Right lung (tissue), 5 donors: ENCODE data around the gene ZDHHC18. TPM values are rescaled to one million over a fixed set of nuclear protein-coding genes. Genes with fewer than 3 reads are reported as not detected.
A peak's percentile ranks its signal among the peaks of the same experiment; 100 is the strongest.
"Not testable (repeated sequence)": the region's sequence is repeated elsewhere in the genome, so short reads cannot be mapped to it uniquely, and the experiment has no call there.

Source experiments
- DNase-seq, 2 donors: peaks; one replicate each; pipeline ENCODE4 v3.0.0-alpha.2; 2013
- polyA plus RNA-seq, 5 donors: library from polyadenylated mRNA; unstranded; fragments of 120-200 nt; gene quantifications; one replicate each; pipeline versions ENCODE4 v1.2.1 to v1.2.3, GENCODE V29; 2013; ENCODE audit warnings: inconsistent platforms in 1 of 5, low replicate concordance in 1 of 5; ENCODE audit not compliant: insufficient read length in 5 of 5, insufficient read depth in 1 of 5

Gene ZDHHC18
- polyA plus RNA-seq, 5 donors = 19.9 to 26.7 (median 23.2) TPM

DNA sequence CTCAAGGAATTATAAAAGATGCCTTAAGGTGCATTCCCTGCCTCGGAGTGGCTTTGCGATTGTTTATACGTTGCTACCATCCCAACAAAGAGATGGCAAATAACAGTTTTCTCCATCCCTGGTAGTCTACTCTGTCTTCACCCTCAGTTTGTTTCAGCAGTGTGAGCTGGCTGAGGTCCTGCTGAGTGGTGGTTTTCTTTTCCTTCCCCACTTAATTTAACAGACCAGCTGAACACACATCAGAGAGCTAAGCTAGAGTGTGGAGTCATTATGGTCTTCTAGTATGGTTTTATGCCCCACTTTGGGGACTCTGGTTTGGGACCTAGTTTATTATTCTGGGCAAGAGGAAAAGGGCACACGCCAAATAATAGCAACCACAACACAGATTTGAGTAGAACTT, 36.6 kb upstream of the ZDHHC18 start:
- DNase-seq = no peak

DNA sequence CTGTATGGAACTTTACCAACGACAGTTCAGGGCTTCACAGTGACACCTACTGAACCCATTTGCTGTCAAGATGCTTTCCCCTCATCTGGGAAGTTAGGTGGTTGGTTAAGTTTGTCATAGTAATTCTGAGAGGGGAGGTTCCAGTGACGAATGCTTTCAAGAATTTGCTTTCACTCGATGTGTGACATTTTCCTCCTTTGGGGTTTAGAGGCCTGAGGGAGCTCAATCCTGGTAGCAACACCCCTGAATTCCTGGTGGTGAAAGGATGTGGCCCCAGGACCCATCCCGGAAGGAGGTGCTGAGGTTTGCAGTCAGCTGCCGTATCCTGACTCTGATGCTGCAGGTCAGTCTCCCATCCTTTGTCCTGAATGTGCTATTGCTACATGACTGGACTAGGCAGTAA, 35.9 kb upstream of the ZDHHC18 start:
- no peak for DNase-seq

GRCh38 chr1:26791148-26791547, 35.3 kb upstream of the ZDHHC18 start:
- DNase-seq = no peak

GRCh38 chr1:26791626-26792025, 34.9 kb upstream of the ZDHHC18 start:
- DNase-seq = no peak

DNA sequence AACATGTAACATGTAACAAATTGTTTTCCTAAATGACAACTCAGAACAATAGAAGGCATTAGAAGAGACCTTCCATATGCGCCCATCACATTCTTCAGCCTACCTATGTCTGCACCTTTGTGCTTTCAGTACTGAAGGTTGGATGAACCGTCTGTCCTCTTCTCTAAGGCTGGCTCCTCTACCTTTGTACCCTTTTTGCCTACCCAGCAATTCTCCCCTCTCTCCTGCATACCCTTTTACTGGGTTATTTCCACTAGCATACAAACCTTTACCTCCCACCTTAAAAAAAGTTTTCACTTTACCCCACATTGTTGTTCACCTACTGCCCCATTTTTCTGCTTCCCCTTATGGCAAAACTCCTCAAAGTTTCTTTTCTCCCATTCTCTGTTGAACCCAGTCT, 33.6 kb upstream of the ZDHHC18 start:
- no peak for DNase-seq

GRCh38 chr1:26794391-26794790, 32.1 kb upstream of the ZDHHC18 start:
- DNase-seq = no peak

DNA sequence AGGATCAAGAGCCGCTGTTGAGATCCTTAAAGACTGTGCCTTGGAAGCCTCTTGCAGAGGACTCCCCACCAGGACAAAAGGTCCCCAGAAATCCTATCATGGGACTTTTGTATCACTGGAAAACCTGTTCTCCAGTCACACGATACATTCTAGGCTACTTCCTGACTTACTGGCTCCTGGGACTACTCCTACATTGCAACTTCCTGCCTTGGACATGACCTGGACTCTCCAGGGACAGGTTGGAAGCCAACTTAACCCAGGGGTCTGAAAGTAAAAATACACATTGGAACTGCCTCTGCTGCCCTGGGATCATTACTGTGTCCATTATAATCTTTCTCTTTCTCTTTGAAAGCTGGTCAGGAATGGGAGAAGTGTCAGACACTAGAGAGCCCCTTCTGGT, 28.9 kb upstream of the ZDHHC18 start:
- DNase-seq = no peak

GRCh38 chr1:26799479-26800142, 26.9 kb upstream of the ZDHHC18 start:
- peak; percentile 84 to 86 for DNase-seq

GRCh38 chr1:26803932-26804331, 22.6 kb upstream of the ZDHHC18 start:
- not testable (repeated sequence) for DNase-seq

- DNase-seq = peak in 1 of 2 donors; percentile 42
These were observed 16.4 kb upstream of the ZDHHC18 start for GRCh38 chr1:26810105-26810504.

GRCh38 chr1:26811057-26811456, 15.4 kb upstream of the ZDHHC18 start:
- DNase-seq = no peak

DNA sequence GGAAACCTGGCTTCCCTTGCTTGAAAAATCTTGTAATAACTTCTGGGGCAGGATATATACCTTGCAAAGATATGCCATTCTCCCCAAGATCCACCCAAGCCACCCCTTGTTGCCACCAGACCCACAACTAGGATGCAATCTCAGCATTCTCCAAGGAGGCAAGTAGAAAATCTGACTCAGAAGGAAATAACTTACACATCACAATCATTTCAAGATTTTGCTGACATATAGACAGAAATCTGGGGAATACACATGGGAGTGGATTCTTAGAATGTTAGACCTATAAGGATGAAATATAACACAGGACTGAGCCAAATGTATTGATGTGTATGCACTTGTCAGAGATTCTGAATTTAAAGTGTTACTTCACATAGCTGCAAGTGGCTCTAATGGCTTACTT, 14.8 kb upstream of the ZDHHC18 start:
- no peak for DNase-seq

- DNase-seq = no peak
These were observed 12.1 kb upstream of the ZDHHC18 start for GRCh38 chr1:26814377-26814776.

- no peak for DNase-seq
These were observed 11.6 kb upstream of the ZDHHC18 start for GRCh38 chr1:26814893-26815292.

- no peak for DNase-seq
These were observed 5.7 kb upstream of the ZDHHC18 start for GRCh38 chr1:26820784-26821269.

DNA sequence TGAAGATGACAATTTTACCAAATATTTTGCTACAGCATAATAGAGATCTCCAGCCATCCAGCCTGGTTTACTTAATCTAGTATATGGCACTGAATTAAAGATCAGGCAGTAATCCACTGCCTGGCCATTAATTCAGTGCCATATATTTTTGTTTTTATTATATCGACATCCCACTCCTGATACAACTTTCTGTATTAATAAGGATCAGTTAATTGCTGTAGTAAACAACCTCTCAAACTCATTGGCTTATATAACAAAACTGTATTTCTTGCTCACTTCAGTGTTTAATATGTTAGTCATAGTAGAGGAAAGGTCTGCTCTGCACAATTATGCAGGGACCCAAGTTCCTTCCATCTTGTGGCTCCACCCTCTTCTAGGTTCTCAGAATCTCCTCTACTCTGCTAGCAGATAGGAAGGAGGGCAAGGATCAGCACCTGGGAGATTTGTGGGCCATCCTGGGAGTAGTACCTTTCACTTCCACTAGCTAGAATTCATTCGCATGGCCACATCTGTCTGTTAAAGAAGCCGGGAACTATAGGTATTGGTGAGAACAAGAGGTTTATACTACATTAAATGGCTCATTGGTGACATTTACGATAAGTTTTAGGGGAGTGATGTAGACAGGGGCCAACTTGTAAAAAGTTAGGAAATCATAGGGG, 3.6 kb upstream of the ZDHHC18 start:
- DNase-seq = no peak

DNA sequence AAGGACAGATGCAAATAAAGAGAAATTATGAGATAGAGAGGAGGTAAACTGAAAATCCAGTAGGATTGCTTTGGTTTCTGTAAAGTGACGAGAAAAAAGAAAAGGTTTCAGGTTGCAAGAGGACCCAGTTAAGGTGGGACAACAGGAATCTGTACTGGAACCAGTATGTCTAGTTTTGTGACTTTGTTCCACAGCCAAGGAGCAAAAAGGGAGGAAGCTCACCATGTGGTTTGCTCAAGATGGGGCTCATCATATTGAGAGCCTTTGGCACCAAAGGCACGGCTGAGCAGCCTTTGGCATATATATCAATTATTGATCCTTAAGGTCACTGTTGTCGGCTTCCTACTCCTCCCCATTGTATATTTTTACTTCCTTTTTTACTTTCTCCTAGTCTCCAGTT, 1.8 kb upstream of the ZDHHC18 start:
- DNase-seq = no peak

GRCh38 chr1:26827106-26827604, 667 bp downstream of the ZDHHC18 start:
- no peak for DNase-seq

- DNase-seq = no peak
These were observed 1.2 kb downstream of the ZDHHC18 start for GRCh38 chr1:26827663-26828062.

DNA sequence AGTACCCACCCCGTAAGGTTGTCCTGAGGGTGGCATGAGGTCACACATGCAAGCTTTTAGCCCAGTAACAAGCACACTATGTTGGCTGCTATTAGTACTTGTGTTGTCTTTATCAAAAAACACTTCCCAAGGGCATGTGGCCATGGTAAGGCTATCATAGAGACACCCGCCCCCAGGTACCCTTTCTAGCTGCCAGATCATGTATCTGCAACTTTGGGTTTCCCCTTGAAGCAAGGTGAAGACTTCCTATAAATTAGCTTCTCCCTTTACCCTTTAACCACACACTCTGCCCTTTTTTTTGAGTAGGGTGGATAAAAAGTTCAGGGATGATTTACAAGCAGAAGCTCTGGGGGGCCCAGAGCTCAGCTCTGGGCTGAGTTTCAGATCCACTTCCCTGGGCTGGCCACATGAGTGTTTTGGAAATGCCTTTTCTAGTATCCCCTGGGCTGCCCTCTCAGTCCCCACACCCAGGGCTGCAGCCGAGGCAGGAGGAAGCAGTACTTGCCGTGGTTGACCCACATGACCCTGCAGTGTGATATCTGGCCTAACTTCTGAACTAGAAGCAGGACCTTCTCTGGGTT, 2.0 kb downstream of the ZDHHC18 start:
- DNase-seq = no peak

GRCh38 chr1:26829184-26829911, 2.9 kb downstream of the ZDHHC18 start:
- no peak for DNase-seq

DNA sequence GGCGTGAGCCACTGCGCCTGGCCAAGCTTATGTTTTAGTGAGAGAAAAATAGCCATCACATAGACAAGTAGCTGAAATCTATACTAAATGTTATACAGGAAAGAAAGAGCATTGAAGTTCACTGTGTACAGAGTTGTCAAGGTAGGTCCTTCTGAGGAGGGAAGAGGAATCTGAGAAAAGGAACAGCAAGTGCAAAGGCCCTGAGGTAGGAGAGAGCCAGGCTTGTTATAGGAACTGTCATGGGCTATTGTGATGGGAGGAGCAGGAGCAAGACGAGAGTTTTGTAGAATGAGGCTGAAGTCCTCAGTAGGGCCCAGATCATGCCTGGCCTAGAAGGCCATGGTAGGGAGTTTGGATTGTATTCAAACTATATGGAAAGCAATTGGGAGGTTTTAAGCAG, 4.6 kb downstream of the ZDHHC18 start:
- no peak for DNase-seq
